Trophoblast cell (in vitro differentiated cells and primary cell): Measurements from ENCODE around the gene RHEB.
A peak's percentile ranks its signal among the peaks of the same experiment; 100 is the strongest.

Experiments
- DNase-seq, 2 donors: peaks; one replicate each; pipeline ENCODE4 v3.0.0-alpha.2; 2016
- H2AFZ ChIP-seq: 2 replicates; pipeline ENCODE4 v1.6.1; 2013; ENCODE audit warnings: low read length, moderate library complexity, mild to moderate bottlenecking; ENCODE audit not compliant: insufficient read depth, poor library complexity
- H2AK5ac ChIP-seq: 2 replicates; pipeline ENCODE4 v1.6.1; 2013; ENCODE audit warnings: mild to moderate bottlenecking, low read length
- H2BK120ac ChIP-seq: 2 replicates; pipeline ENCODE4 v1.6.1; 2013; ENCODE audit warnings: low read length, mild to moderate bottlenecking, moderate library complexity; ENCODE audit not compliant: insufficient read depth, poor library complexity
- H2BK12ac ChIP-seq: 2 replicates; pipeline ENCODE4 v1.6.1; 2013; ENCODE audit warnings: mild to moderate bottlenecking, low read length, moderate library complexity
- H2BK5ac ChIP-seq: 2 replicates; pipeline ENCODE4 v1.6.1; 2013; ENCODE audit warnings: low read length, low read depth, moderate library complexity, mild to moderate bottlenecking; ENCODE audit not compliant: poor library complexity
- H3K14ac ChIP-seq: 2 replicates; pipeline ENCODE4 v1.6.1; 2013; ENCODE audit warnings: mild to moderate bottlenecking, low read length
- H3K18ac ChIP-seq: 2 replicates; pipeline ENCODE4 v1.6.1; 2013; ENCODE audit warnings: mild to moderate bottlenecking, low read length
- H3K23ac ChIP-seq: 2 replicates; pipeline ENCODE4 v1.6.1; 2013; ENCODE audit warnings: low read length
- H3K27ac ChIP-seq: 2 replicates; pipeline ENCODE4 v1.5.1; 2013; ENCODE audit warnings: low read depth, mild to moderate bottlenecking, inconsistent platforms, low read length, moderate library complexity
- H3K27me3 ChIP-seq: 2 replicates; pipeline ENCODE4 v1.6.1; 2013; ENCODE audit warnings: inconsistent platforms, mild to moderate bottlenecking, low read length, moderate library complexity; ENCODE audit not compliant: insufficient read depth
- H3K36me3 ChIP-seq, 2 experiments: 1 replicate in 1 of 2; 2 replicates in 1 of 2; pipeline ENCODE4 v1.6.1; 2013; ENCODE audit warnings: low read length in 2 of 2, mild to moderate bottlenecking in 2 of 2, moderate library complexity in 1 of 2; ENCODE audit not compliant: insufficient read depth in 2 of 2, control insufficient read depth in 1 of 2
- H3K4ac ChIP-seq: 2 replicates; pipeline ENCODE4 v1.6.1; 2013; ENCODE audit warnings: low read depth, mild to moderate bottlenecking, low read length, moderate library complexity
- H3K4me1 ChIP-seq, 2 experiments: 1 replicate in 1 of 2; 2 replicates in 1 of 2; pipeline ENCODE4 v1.6.1; 2013; ENCODE audit warnings: low read length in 2 of 2, mild to moderate bottlenecking in 2 of 2, moderate library complexity in 1 of 2; ENCODE audit not compliant: insufficient read depth in 2 of 2, control insufficient read depth in 1 of 2
- H3K4me2 ChIP-seq: 2 replicates; pipeline ENCODE4 v1.6.1; 2013; ENCODE audit warnings: inconsistent platforms, mild to moderate bottlenecking, low read length, moderate library complexity
- H3K4me3 ChIP-seq: 2 replicates; pipeline ENCODE4 v1.5.1; 2013; ENCODE audit warnings: mild to moderate bottlenecking, low read depth, low read length, inconsistent platforms
- H3K79me1 ChIP-seq: one replicate; pipeline ENCODE4 v1.6.1; 2013; ENCODE audit warnings: low read length
- H3K79me2 ChIP-seq: 2 replicates; pipeline ENCODE4 v1.6.1; 2013; ENCODE audit warnings: low read length, mild to moderate bottlenecking; ENCODE audit not compliant: control insufficient read depth, insufficient read depth, poor library complexity
- H3K9ac ChIP-seq: 2 replicates; pipeline ENCODE4 v1.6.1; 2013; ENCODE audit warnings: mild to moderate bottlenecking, low read length
- H3K9me3 ChIP-seq: 2 replicates; pipeline ENCODE4 v1.6.1; 2013; ENCODE audit warnings: low read depth, mild to moderate bottlenecking, control low read depth, inconsistent platforms, low read length; ENCODE audit not compliant: insufficient read depth
- H4K12ac ChIP-seq: 2 replicates; pipeline ENCODE4 v1.6.1; 2013; ENCODE audit warnings: low read depth, mild to moderate bottlenecking, low read length, moderate library complexity
- H4K8ac ChIP-seq: 2 replicates; pipeline ENCODE4 v1.6.1; 2013; ENCODE audit warnings: low read depth, mild to moderate bottlenecking, low read length, moderate library complexity
- H4K91ac ChIP-seq: one replicate; pipeline ENCODE4 v1.6.1; 2013; ENCODE audit warnings: low read depth, mild to moderate bottlenecking, low read length, moderate library complexity
- WGBS: extraction: QIAGEN DNeasy Blood & Tissue Kit; methylation state at CpG from one replicate; pipeline ENCODE4 v1.1.7; 2013; ENCODE audit warnings: missing lambda C conversion rate; ENCODE audit not compliant: insufficient read length, insufficient coverage; ENCODE audit errors: extremely low coverage; 5-methylcytosine and 5-hydroxymethylcytosine counted together

The RHEB gene

DNA sequence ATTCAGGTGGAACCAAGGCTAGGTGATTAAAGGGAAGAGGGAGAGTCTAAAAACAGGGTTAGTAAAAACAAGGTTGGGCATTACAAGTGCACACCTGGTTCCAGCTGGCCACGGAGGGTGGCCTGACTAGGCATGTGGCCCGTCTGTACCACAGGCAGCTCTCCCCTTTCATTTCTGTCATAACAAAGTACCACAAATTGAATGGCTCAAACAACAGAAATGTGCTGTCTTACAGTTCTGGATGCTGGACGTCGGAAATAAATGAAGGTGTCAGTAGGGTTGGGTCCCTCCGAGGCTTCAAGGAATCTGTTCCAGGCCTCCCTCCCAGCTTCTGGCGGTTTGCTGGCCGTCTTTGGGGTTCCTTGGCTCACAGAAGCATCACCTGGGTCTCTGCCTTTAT lies 96.5 kb downstream of the RHEB start:
- H2BK120ac ChIP-seq: no peak overlapping the region
- H3K23ac ChIP-seq: no peak overlapping the region
- H4K12ac ChIP-seq: no peak overlapping the region
- DNase-seq: no peak
- H2AK5ac ChIP-seq: no peak overlapping the region
- H3K4me2 ChIP-seq: no peak overlapping the region
- H3K14ac ChIP-seq: no peak overlapping the region
- H4K8ac ChIP-seq: no peak overlapping the region
- no peak overlapping the region for H3K4me3 ChIP-seq
- H2BK5ac ChIP-seq: no peak overlapping the region
- no peak overlapping the region for H3K9ac ChIP-seq
- no peak overlapping the region for H2AFZ ChIP-seq
- peaks cover 0 to 2% of the 10 kb centered on the region in 2 experiments for H3K36me3 ChIP-seq
- H3K79me2 ChIP-seq: peaks cover 3% of the 10 kb centered on the region
- no peak overlapping the region for H3K27ac ChIP-seq
- H3K9me3 ChIP-seq: peaks cover 8% of the 10 kb centered on the region
- peaks cover 12% of the 10 kb centered on the region for H3K79me1 ChIP-seq
- no peak overlapping the region for H3K18ac ChIP-seq
- no peak overlapping the region for H2BK12ac ChIP-seq
- no peak overlapping the region for H4K91ac ChIP-seq
- no CpG with 5 or more reads among the region's 7 CpGs for WGBS
- peaks cover 17 to 20% of the 10 kb centered on the region in 2 experiments for H3K4me1 ChIP-seq
- no peak overlapping the region for H3K4ac ChIP-seq
- no peaks in the 10 kb centered on the region for H3K27me3 ChIP-seq

DNA sequence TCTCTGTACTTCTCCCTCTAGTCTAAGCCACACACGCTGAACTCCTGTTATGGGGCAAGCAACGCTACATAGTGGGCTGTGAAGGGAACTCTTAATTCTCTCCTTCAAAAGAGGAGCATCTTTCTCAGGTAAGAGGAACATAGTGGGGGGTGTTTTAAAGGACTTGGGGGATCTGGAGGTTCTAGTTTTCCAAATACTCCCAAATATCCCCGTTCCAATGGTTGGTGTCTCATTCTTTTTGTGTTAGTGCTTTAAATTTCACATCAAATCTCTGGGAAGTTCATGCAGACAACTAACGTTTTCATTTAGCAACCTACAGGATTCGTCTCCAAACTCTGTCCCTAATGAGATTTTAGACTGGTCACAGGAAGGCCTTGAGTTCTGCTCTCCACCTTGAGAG lies 97.5 kb downstream of the RHEB start:
- Histone ChIP-seq H3K4me1 (peaks cover 8 to 11% of the 10 kb centered on the region in 2 experiments), H3K36me3 (peaks cover 0 to 2% of the 10 kb centered on the region in 2 experiments), H4K8ac (no peak overlapping the region), H3K27me3 (no peaks in the 10 kb centered on the region), H2AK5ac (no peak overlapping the region), H3K79me2 (no peaks in the 10 kb centered on the region), H3K4me3 (no peak overlapping the region), H2BK120ac (no peak overlapping the region), H3K4ac (no peak overlapping the region), H4K91ac (no peak overlapping the region), H2BK5ac (no peak overlapping the region), H3K9ac (no peak overlapping the region), H3K18ac (no peak overlapping the region), H3K4me2 (no peak overlapping the region), H4K12ac (no peak overlapping the region), H3K23ac (no peak overlapping the region), H3K9me3 (peaks cover 8% of the 10 kb centered on the region), H3K27ac (no peak overlapping the region), H3K14ac (no peak overlapping the region), H3K79me1 (peaks cover 4% of the 10 kb centered on the region), H2BK12ac (no peak overlapping the region), H2AFZ (no peak overlapping the region)
- DNase-seq: no peak
- WGBS: no CpG with 5 or more reads among the region's 5 CpGs

DNA sequence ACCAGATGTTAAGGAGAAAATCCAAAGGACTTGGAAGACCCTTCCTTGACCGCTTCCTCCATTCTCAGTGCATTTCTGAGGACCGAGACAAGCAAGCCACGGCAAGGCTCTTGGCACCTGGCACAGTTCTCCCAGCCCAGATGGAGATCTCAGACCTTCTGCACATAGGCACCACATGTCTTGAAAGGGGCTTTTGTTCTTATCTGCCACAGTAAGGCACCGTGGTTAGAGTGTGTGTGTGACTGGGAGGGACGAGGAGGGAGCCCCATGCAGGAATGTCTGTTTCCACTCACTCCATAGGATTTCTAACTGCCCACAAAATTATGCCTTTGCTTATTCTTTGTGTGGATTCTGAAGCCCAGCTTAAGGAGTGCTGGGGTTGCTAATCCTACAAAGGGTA lies 99.6 kb downstream of the RHEB start:
- no peak for DNase-seq
- H2BK12ac ChIP-seq: no peak overlapping the region
- H3K27me3 ChIP-seq: no peaks in the 10 kb centered on the region
- H4K8ac ChIP-seq: no peak overlapping the region
- peaks cover 4 to 5% of the 10 kb centered on the region in 2 experiments for H3K4me1 ChIP-seq
- no peaks in the 10 kb centered on the region for H3K79me1 ChIP-seq
- no peak overlapping the region for H3K14ac ChIP-seq
- no peak overlapping the region for H4K91ac ChIP-seq
- H2AFZ ChIP-seq: no peak overlapping the region
- no peak overlapping the region for H2BK5ac ChIP-seq
- H3K36me3 ChIP-seq: peaks cover 0 to 2% of the 10 kb centered on the region in 2 experiments
- no peak overlapping the region for H3K4me3 ChIP-seq
- H3K9ac ChIP-seq: no peak overlapping the region
- H3K79me2 ChIP-seq: no peaks in the 10 kb centered on the region
- H2AK5ac ChIP-seq: no peak overlapping the region
- peaks cover 8% of the 10 kb centered on the region for H3K9me3 ChIP-seq
- WGBS: no CpG with 5 or more reads among the region's 5 CpGs
- H3K18ac ChIP-seq: no peak overlapping the region
- H3K27ac ChIP-seq: no peak overlapping the region
- H3K23ac ChIP-seq: no peak overlapping the region
- no peak overlapping the region for H2BK120ac ChIP-seq
- no peak overlapping the region for H4K12ac ChIP-seq
- H3K4me2 ChIP-seq: no peak overlapping the region
- no peak overlapping the region for H3K4ac ChIP-seq

DNA sequence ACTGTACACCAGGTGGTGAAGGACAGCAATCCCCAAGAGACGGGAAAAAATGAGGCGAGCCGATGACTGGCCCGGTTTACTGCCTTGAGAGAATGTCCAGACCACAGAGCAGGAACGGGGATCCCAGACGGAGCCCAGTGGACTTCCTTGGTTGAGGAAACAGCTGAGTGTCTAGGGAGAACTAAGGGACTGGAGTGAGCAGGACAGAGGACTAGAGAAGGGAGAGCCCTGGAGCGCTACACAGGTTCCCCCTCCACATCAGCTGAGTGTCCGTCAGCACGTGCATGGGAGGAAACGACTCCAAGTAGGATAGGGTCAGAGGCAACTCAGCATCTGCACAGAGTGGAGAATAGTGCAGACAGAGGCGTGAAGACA lies 102.8 kb downstream of the RHEB start:
- H2AK5ac ChIP-seq: no peak overlapping the region
- H3K36me3 ChIP-seq: peaks cover 0 to 2% of the 10 kb centered on the region in 2 experiments
- H3K4me3 ChIP-seq: no peak overlapping the region
- DNase-seq: peak in 1 of 2 donors; percentile 24
- H2BK12ac ChIP-seq: no peak overlapping the region
- H3K79me1 ChIP-seq: no peaks in the 10 kb centered on the region
- no peak overlapping the region for H3K4me2 ChIP-seq
- H3K4me1 ChIP-seq: peaks cover 3 to 4% of the 10 kb centered on the region in 2 experiments
- H4K8ac ChIP-seq: no peak overlapping the region
- H3K23ac ChIP-seq: no peak overlapping the region
- no peak overlapping the region for H3K27ac ChIP-seq
- no peak overlapping the region for H2AFZ ChIP-seq
- no peak overlapping the region for H4K91ac ChIP-seq
- peaks cover 8% of the 10 kb centered on the region for H3K9me3 ChIP-seq
- no peak overlapping the region for H4K12ac ChIP-seq
- no peaks in the 10 kb centered on the region for H3K79me2 ChIP-seq
- H2BK120ac ChIP-seq: no peak overlapping the region
- H3K4ac ChIP-seq: no peak overlapping the region
- H2BK5ac ChIP-seq: no peak overlapping the region
- H3K9ac ChIP-seq: no peak overlapping the region
- no peak overlapping the region for H3K18ac ChIP-seq
- no CpG with 5 or more reads among the region's 11 CpGs for WGBS
- no peaks in the 10 kb centered on the region for H3K27me3 ChIP-seq
- no peak overlapping the region for H3K14ac ChIP-seq
